OCI-LY3 (cell line): ENCODE measurements around the gene ZNF414.

Source experiments
- H2AFZ ChIP-seq: fragments of 200-600, 300-600 bp; shearing (Covaris generic); 2 replicates; pipeline ENCODE4 v1.6.0; 2014; ENCODE audit warnings: antibody characterized with exemption, low read depth, low read length
- H3K27ac ChIP-seq: fragments of 200-600, 300-600 bp; sonication (generic); 2 replicates; pipeline ENCODE4 v1.5.1; 2014; ENCODE audit warnings: mild to moderate bottlenecking, low read length, moderate library complexity, mixed read lengths
- H3K27me3 ChIP-seq: fragments of 200-600, 300-600 bp; sonication (generic); 2 replicates; pipeline ENCODE4 v1.6.1; 2014; ENCODE audit warnings: low read depth, low read length, mixed read lengths
- H3K36me3 ChIP-seq: fragments of 200-600, 300-600 bp; sonication (generic); replicated peaks from 2 replicates; pipeline ENCODE3; 2014; ENCODE audit warnings: low read depth, low read length, mixed read lengths
- H3K4me1 ChIP-seq: fragments of 300-600, 200-600 bp; sonication (generic); 2 replicates; pipeline ENCODE4 v1.6.1; 2014; ENCODE audit warnings: low read length, mixed read lengths
- H3K4me2 ChIP-seq: fragments of 200-600, 300-600 bp; sonication (generic); 2 replicates; pipeline ENCODE4 v1.6.1; 2014; ENCODE audit warnings: low read length, mixed read lengths
- H3K4me3 ChIP-seq: fragments of 300-600, 200-600 bp; sonication (generic); 2 replicates; pipeline ENCODE4 v1.5.1; 2014; ENCODE audit warnings: antibody characterized with exemption, mild to moderate bottlenecking, low read length, moderate library complexity
- H3K79me2 ChIP-seq: fragments of 300-600, 200-600 bp; shearing (Covaris generic); 2 replicates; pipeline ENCODE4 v1.6.1; 2014; ENCODE audit warnings: mild to moderate bottlenecking, low read length, mixed read lengths
- H3K9ac ChIP-seq: fragments of 300-600, 200-600 bp; shearing (Covaris generic); 2 replicates; pipeline ENCODE4 v1.6.0; 2014; ENCODE audit warnings: mild to moderate bottlenecking, low read length, moderate library complexity
- H3K9me3 ChIP-seq: fragments of 200-600, 300-600 bp; shearing (Covaris generic); 2 replicates; pipeline ENCODE4 v1.6.1; 2014; ENCODE audit warnings: low read length, mixed read lengths; ENCODE audit not compliant: insufficient read depth
- H4K20me1 ChIP-seq: fragments of 200-600, 300-600 bp; sonication (generic); 2 replicates; pipeline ENCODE4 v1.6.1; 2016; ENCODE audit warnings: low read length, mixed read lengths; ENCODE audit not compliant: insufficient read depth
- EZH2phosphoT487 ChIP-seq: fragments of 200-600 bp; shearing (Covaris generic); IDR thresholded peaks from 2 replicates; pipeline ENCODE4 v1.6.1; 2018; ENCODE audit warnings: antibody characterized with exemption, mixed run types, low read depth
- TF ChIP-seq, protein P1 (sequence below): fragments of 200-600, 300-600 bp; sonication (generic); IDR thresholded peaks from 2 replicates; pipeline ENCODE4 v1.5.1; 2014; ENCODE audit warnings: antibody characterized with exemption, low read length, low read depth

The ZNF414 gene

DNA sequence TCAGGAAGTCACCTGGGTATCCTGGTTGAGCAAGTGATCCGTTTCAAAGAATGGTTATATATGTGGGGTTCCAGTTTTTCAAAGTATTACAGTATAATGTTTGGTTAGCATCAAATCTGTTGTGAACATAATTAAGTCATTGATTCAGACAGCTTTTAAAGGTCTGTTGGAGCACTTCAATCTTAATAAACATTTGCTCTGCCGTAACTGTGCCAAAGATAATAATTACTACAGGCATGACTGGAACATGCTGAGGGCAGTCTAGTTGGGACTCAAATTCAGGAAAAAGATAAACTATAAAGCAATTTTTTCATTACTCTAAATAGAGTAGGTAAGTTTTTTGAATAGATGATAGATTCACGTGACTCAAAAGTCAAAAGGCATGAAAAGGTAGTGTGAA, 45.8 kb downstream of the ZNF414 start:
- TF ChIP-seq, protein P1, sequence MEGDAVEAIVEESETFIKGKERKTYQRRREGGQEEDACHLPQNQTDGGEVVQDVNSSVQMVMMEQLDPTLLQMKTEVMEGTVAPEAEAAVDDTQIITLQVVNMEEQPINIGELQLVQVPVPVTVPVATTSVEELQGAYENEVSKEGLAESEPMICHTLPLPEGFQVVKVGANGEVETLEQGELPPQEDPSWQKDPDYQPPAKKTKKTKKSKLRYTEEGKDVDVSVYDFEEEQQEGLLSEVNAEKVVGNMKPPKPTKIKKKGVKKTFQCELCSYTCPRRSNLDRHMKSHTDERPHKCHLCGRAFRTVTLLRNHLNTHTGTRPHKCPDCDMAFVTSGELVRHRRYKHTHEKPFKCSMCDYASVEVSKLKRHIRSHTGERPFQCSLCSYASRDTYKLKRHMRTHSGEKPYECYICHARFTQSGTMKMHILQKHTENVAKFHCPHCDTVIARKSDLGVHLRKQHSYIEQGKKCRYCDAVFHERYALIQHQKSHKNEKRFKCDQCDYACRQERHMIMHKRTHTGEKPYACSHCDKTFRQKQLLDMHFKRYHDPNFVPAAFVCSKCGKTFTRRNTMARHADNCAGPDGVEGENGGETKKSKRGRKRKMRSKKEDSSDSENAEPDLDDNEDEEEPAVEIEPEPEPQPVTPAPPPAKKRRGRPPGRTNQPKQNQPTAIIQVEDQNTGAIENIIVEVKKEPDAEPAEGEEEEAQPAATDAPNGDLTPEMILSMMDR: no peak
- TF ChIP-seq EZH2phosphoT487: no peak
- no peak overlapping the region for H3K4me3 ChIP-seq
- no peaks in the 10 kb centered on the region for H3K27me3 ChIP-seq
- no peaks in the 10 kb centered on the region for H3K9me3 ChIP-seq
- H3K79me2 ChIP-seq: peaks cover 100% of the 10 kb centered on the region
- H3K9ac ChIP-seq: no peak overlapping the region
- no peak overlapping the region for H2AFZ ChIP-seq
- H3K36me3 ChIP-seq: peaks cover 81% of the 10 kb centered on the region
- peaks cover 42% of the 10 kb centered on the region for H3K4me1 ChIP-seq
- H3K4me2 ChIP-seq: no peak overlapping the region
- no peak overlapping the region for H3K27ac ChIP-seq
- peaks cover 71% of the 10 kb centered on the region for H4K20me1 ChIP-seq

DNA sequence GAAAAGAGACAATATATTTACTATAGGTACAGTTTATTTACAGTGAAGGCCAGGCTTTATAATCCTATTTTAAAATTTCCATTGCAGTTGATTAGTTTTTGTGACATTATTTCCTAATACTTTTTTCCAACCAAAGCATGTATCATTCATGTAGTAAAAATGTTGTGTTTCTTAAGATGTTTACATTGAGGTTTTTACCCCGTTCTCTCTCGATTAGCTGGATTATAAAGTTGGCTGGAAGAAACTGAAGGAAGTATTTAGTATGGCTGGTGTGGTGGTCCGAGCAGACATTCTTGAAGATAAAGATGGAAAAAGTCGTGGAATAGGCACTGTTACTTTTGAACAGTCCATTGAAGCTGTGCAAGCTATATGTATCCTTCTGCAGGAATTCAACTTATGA, 47.9 kb downstream of the ZNF414 start:
- Histone ChIP-seq H3K4me2 (no peak overlapping the region), H3K36me3 (peaks cover 89% of the 10 kb centered on the region), H3K27me3 (no peaks in the 10 kb centered on the region), H3K9me3 (no peaks in the 10 kb centered on the region), H3K4me3 (no peak overlapping the region), H3K79me2 (peaks cover 100% of the 10 kb centered on the region), H3K9ac (no peak overlapping the region), H3K4me1 (peaks cover 24% of the 10 kb centered on the region), H3K27ac (no peak overlapping the region), H4K20me1 (peaks cover 90% of the 10 kb centered on the region), H2AFZ (no peak overlapping the region)
- TF ChIP-seq, protein P1: no peak
- TF ChIP-seq EZH2phosphoT487: no peak

DNA sequence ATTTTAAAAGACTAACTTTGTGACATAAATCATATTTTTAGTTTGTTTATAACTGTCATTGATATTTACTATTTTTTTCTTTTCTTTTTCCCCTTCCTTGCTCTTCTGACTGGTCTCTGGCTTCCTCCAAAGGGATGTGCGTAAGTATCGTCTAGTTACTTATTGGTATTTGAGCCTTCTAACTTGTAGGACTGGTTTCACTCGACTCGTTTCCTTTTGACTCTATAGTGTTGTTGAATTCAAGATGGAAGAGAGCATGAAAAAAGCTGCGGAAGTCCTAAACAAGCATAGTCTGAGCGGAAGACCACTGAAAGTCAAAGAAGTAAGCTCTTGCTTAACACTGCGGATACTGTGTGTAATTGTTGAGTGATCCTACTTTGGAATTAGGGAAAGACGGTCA, 50.6 kb downstream of the ZNF414 start:
- TF ChIP-seq EZH2phosphoT487: no peak
- TF ChIP-seq, protein P1: no peak
- peaks cover 30% of the 10 kb centered on the region for H3K4me1 ChIP-seq
- H3K36me3 ChIP-seq: peaks cover 83% of the 10 kb centered on the region
- no peak overlapping the region for H3K4me2 ChIP-seq
- H3K27ac ChIP-seq: no peak overlapping the region
- no peak overlapping the region for H3K4me3 ChIP-seq
- peaks cover 94% of the 10 kb centered on the region for H4K20me1 ChIP-seq
- H3K9me3 ChIP-seq: no peaks in the 10 kb centered on the region
- H3K27me3 ChIP-seq: no peaks in the 10 kb centered on the region
- H3K79me2 ChIP-seq: peaks cover 100% of the 10 kb centered on the region
- no peak overlapping the region for H3K9ac ChIP-seq
- H2AFZ ChIP-seq: no peak overlapping the region

DNA sequence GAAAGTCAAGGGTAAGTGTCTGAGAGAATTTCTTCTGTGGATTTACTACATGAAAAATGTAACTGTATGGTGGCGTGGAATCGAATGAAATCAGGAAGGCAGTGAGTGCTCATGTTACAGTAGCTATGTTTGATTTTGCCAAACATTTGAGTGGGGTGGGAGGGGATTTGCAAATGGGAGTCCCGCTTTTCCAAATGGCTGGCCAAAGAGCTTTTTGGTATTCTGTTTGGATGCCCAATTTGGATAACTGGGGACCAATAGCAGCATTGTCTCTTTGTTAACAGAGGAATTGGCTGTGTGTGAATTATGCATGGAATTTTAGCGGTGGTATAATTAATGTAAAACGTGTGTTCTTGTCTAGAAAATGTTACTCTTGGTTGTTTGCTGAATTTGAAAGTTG, 51.4 kb downstream of the ZNF414 start:
- Histone ChIP-seq H3K36me3 (peaks cover 83% of the 10 kb centered on the region), H3K27ac (no peak overlapping the region), H3K4me3 (no peak overlapping the region), H3K79me2 (peaks cover 100% of the 10 kb centered on the region), H3K9ac (no peak overlapping the region), H2AFZ (no peak overlapping the region), H4K20me1 (peaks cover 96% of the 10 kb centered on the region), H3K9me3 (no peaks in the 10 kb centered on the region), H3K27me3 (no peaks in the 10 kb centered on the region), H3K4me2 (no peak overlapping the region), H3K4me1 (peaks cover 36% of the 10 kb centered on the region)
- TF ChIP-seq, protein P1: no peak
- TF ChIP-seq EZH2phosphoT487: no peak
